HG02981 (cell line): Measurements from ENCODE around the gene RASA3.
"Not testable (repeated sequence)": the region's sequence is repeated elsewhere in the genome, so short reads cannot be mapped to it uniquely, and the experiment has no call there.

Source experiments
- ATAC-seq: cut with Tn5 transposase; IDR thresholded peaks from one replicate; pipeline ENCODE4 v1.9.1; 2021; ENCODE audit warnings: mild to moderate bottlenecking, moderate library complexity; ENCODE audit not compliant: unreplicated experiment

RASA3 gene

GRCh38 chr13:113996081-113996911 lies 136.1 kb downstream of the RASA3 start:
- no peak for ATAC-seq

- ATAC-seq, result no peak
These were observed 137.3 kb downstream of the RASA3 start for GRCh38 chr13:113995051-113995601.

- ATAC-seq, result no peak
These were observed 140.0 kb downstream of the RASA3 start for GRCh38 chr13:113992276-113993005.

- ATAC-seq, result no peak
These were observed 140.7 kb downstream of the RASA3 start for GRCh38 chr13:113991676-113992179.

- no peak for ATAC-seq
These were observed 141.2 kb downstream of the RASA3 start for GRCh38 chr13:113991191-113991669.

GRCh38 chr13:113990321-113990837 lies 142.0 kb downstream of the RASA3 start:
- ATAC-seq, result no peak

- ATAC-seq, result no peak
These were observed 142.7 kb downstream of the RASA3 start for GRCh38 chr13:113989585-113990300.

- not testable (repeated sequence) for ATAC-seq
These were observed 143.6 kb downstream of the RASA3 start for GRCh38 chr13:113988859-113989258.

GRCh38 chr13:113982296-113982661 lies 150.1 kb downstream of the RASA3 start:
- ATAC-seq, result no peak

GRCh38 chr13:113981611-113982295 lies 150.7 kb downstream of the RASA3 start:
- ATAC-seq, result no peak

GRCh38 chr13:113981194-113981605 lies 151.2 kb downstream of the RASA3 start:
- ATAC-seq, result no peak

- ATAC-seq, result no peak
These were observed 151.8 kb downstream of the RASA3 start for GRCh38 chr13:113980489-113981064.

GRCh38 chr13:113979791-113980471 lies 152.5 kb downstream of the RASA3 start:
- ATAC-seq, result no peak

- no peak for ATAC-seq
These were observed 153.5 kb downstream of the RASA3 start for GRCh38 chr13:113978741-113979481.

GRCh38 chr13:113977976-113978375 lies 154.4 kb downstream of the RASA3 start:
- ATAC-seq, result no peak

- ATAC-seq, result no peak
These were observed 155.4 kb downstream of the RASA3 start for GRCh38 chr13:113976711-113977684.

- ATAC-seq, result no peak
These were observed 157.0 kb downstream of the RASA3 start for GRCh38 chr13:113975416-113975815.
